GM19438 (cell line): ENCODE measurements around the gene SEZ6L.

ENCODE experiments used
- ATAC-seq: cut with Tn5 transposase; IDR thresholded peaks from one replicate; pipeline ENCODE4 v1.9.1; 2021; ENCODE audit warnings: low read depth; ENCODE audit not compliant: unreplicated experiment

The SEZ6L gene

DNA sequence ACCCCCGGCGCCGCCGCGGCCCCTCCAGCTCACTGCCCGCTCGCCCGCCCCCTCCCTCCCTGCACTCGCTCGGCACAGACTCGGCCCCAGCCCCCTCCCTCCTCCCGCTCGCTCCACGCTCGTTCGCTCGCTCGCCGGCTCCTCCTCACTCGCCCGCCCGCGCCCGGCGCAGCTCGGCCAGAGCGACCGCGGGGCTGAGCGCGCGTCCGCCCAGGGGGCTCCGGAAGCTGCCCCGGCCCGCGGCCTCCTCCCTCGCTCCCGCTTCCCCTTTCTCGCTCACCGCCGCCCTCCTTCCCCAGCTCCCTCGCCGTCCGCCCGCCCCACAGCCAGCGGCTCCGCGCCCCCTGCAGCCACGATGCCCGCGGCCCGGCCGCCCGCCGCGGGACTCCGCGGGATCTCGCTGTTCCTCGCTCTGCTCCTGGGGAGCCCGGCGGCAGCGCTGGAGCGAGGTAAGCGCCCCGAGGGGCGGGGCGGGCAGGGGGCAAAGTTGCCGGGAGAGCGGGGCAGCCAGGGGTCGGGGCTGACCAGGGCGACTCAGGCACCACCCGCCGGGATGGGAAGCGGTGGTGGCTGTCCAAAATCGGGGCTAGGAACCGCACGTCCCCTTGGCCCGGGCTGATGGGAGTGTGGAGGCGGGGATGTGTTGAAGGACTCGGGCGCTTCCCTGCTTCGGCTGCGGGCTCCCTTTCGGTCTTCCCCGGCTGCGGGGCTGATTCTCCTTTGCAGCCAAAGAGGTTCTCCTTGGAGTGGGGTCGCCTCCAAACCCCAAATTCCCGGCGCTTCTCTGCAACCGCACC lies at the start of gene SEZ6L:
Gene SEZ6L, plus strand, starts transcription at position 148 of the 797 bp plus-strand sequence. Its CDS starts 208 bp downstream, at position 356.
- no peak for ATAC-seq

GRCh38 chr22:26122920-26123468 lies 46.3 kb upstream of the SEZ6L start:
- no peak for ATAC-seq

- ATAC-seq = no peak
Observed at GRCh38 chr22:26124991-26125725, 44.1 kb upstream of the SEZ6L start.

DNA sequence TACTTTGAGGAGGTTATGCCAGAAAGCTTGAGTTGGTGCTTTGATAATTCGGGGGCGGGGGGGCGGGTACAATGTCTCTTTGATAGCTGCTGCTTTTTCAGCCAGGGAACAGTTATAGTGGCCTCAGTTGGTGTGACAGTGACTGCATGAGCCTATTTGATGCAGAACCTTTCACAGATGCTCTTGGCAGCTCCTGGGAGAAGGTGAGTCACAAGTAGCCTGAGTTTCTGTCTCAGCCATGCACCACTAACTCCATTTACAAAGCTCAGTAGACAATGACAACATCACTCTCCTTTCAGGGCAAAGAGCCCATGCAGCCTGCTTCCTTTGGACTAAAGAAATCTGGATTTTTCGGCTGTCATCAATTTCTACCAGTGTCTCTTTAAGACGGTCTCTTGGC lies 42.1 kb upstream of the SEZ6L start:
- ATAC-seq = no peak

- ATAC-seq = no peak
Observed at GRCh38 chr22:26127556-26127955, 41.7 kb upstream of the SEZ6L start.

DNA sequence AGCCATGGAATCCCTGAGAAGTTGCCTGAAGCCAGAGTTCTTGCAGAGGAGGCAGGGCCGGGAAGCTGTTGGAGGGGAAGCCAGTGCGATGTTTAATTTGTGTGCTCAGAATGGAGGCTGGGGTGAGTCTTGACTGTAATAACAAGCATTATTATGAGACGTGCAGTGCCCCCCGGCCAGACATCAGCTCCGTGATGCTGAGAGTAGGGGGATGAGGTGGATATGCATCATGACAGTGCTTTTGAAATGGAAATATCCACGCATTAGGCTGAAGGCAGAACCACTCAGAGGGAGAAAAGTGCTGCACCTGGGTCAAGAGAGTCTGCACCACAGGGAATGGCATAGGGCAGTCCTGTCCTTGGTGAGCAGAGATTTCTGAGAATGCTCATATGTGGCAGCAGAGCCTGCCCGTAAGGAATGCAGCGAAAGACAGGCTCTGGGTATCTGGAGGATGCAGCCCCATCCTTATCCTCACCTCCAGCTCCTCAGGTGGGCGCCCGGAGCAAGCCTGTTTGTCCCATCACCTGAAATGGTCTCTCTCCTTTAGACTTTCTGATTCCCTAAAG lies 37.6 kb upstream of the SEZ6L start:
- no peak for ATAC-seq

DNA sequence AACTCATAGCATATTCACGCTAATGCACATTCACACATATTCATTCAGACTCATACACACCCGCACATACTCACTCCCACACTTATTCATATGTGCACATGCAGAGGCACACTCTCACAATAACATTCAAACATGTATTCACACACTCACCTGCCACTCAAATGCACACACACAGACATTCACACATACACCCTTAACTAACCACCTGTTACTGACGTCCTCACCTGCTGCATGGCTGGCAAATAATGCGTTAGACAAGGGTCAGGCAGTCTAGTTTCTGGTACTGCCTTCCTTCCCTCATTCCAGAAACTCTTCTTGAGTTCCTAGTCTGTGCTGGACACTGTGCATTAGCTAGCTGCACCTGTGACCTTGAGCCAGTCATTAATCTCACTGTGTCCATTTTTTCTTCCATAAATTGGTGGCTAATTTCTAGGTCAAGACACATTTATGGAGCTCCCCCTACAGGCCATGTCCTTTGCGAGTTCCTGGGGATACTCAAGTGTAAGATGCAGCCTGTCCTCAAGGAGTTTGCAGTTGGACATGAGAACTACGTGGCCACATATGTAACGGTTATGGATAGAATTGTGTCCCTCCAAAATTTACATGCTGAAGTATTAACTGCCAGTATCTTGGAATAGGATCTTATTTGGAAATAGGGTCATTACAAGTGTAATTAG lies 34.5 kb upstream of the SEZ6L start:
- ATAC-seq = no peak

DNA sequence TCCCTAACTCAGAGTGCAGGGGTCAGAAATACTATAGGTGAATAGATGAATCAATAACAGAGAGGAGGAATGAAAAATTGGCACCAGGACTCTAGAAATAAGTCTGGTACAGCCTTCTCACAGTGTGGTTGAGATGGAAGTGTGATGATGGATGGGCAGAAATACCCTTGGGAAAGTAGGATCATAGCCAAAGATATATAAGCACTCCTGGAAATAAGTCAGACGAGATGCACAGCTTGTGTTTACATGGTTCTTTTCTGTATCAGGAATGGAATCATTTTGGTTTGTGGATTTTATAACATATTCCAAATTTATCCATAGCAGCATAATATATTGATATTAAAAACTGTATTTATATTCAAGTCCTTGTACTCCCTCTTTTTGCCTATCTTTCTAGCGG lies 33.5 kb upstream of the SEZ6L start:
- no peak for ATAC-seq

DNA sequence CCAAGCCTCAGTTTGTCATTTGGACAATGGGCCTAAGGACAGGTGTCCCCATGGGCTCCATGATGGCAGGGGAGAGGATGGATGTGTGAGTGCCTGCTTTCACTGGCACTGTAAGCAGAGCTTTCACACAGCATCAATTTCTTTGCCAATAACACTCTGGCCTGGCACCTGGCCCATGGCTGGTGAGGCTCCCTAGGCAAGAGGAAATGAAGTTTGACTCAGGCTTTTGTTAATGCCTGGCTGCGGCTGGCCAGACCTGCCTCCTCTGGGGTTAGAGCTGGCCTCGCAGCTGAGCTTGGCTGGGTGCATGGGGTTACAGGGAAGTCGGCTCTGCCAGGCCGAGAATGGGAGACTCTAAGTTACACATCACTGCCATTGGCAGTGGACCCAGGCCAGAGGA lies 30.0 kb upstream of the SEZ6L start:
- no peak for ATAC-seq

- no peak for ATAC-seq
Observed at GRCh38 chr22:26141831-26142230, 27.4 kb upstream of the SEZ6L start.

GRCh38 chr22:26143806-26144325 lies 25.4 kb upstream of the SEZ6L start:
- ATAC-seq = no peak

- ATAC-seq = no peak
Observed at GRCh38 chr22:26159886-26160285, 9.4 kb upstream of the SEZ6L start.

DNA sequence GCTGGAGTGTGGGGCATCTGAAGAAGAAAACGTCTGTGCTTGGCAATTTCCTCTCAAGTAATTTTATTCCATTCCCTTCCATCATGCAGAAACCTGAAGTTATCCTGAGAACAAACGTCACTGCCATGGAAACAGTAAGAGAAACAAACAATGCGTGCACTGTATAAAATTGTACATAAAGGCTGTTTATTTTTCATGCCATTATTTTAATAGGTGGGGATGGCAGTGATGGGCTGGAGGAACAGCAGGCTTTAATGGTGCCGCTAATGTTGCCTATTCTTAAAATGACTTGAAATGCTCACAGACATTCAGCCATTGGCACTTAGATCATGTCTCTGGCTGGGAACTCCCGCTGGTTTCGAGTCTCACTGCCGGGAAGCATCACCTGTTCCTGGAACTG lies 7.5 kb upstream of the SEZ6L start:
- no peak for ATAC-seq

DNA sequence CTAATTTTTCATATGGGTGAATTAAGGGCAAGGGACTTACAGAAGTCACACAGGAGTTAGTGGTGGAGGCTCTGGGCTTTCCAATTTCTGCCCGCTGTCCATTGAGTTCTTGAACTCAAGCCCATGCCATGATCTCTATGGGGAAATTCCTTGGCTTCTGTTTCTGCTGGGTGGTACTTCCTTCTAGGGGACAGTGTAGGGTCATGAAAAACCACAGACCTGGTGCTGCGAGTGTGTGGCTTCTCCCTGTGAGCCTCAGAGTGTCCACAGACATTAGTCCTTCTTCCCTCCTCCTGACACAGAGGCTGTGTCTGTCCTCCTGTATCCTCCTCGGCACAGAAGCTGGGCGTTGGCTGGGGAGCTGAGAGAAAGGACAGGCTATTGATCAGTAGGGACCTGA lies 6.3 kb upstream of the SEZ6L start:
- ATAC-seq = no peak

GRCh38 chr22:26164174-26164573 lies 5.1 kb upstream of the SEZ6L start:
- ATAC-seq = no peak

GRCh38 chr22:26168330-26168851 lies 871 bp upstream of the SEZ6L start:
- no peak for ATAC-seq

GRCh38 chr22:26168939-26169314 lies 335 bp upstream of the SEZ6L start:
- ATAC-seq = no peak

GRCh38 chr22:26170112-26170492 lies 840 bp downstream of the SEZ6L start:
- ATAC-seq = no peak

GRCh38 chr22:26170795-26171580 lies 1.7 kb downstream of the SEZ6L start:
- no peak for ATAC-seq
